K562 (cell line): ENCODE measurements around the gene ZNF43.

ENCODE experiments used
- FOXP1 ChIP-seq: sonication (generic); formaldehyde crosslinking; IDR thresholded peaks from 2 replicates; pipeline ENCODE4 v1.8.0; 2022; ENCODE audit warnings: mild to moderate bottlenecking, missing genetic modification reagents
- NFE2L1 ChIP-seq: fragments of 450-650 bp; IDR thresholded peaks from 2 replicates; pipeline ENCODE4 v1.6.1; 2016; ENCODE audit warnings: missing genetic modification characterization, low read depth, mild to moderate bottlenecking, missing compliant biosample characterization, moderate library complexity, borderline replicate concordance
- POLR2A ChIP-seq: fragments of 450-650 bp; conservative IDR thresholded peaks from 2 replicates; pipeline ENCODE4 v1.6.1; 2016
- POLR2AphosphoS5 ChIP-seq: IDR thresholded peaks from 2 replicates; pipeline ENCODE4 v1.6.1; 2011; ENCODE audit warnings: mild to moderate bottlenecking, low read depth, low read length, moderate library complexity; ENCODE audit not compliant: control insufficient read depth, insufficient read depth
- SIN3A ChIP-seq, 2 experiments: fragments of 150-350 bp in 1 of 2; IDR thresholded peaks; 2 replicates each; pipeline ENCODE4 v1.6.1; 2011 to 2016; ENCODE audit warnings: borderline replicate concordance in 2 of 2, low read depth in 2 of 2, low read length in 2 of 2, mild to moderate bottlenecking in 2 of 2, moderate library complexity in 2 of 2; ENCODE audit not compliant: control insufficient read depth in 1 of 2
- ZFX ChIP-seq: sonication (generic); formaldehyde crosslinking; IDR thresholded peaks from 2 replicates; pipeline ENCODE4 v1.8.0; 2022; ENCODE audit warnings: mild to moderate bottlenecking, missing genetic modification reagents, moderate library complexity
- TF ChIP-seq, protein P1 (sequence below), 3 experiments: IDR thresholded peaks in 2 of 3; conservative IDR thresholded peaks in 1 of 3; 2 replicates each; pipeline ENCODE4 v1.5.1; 2011 to 2012; ENCODE audit warnings: low read length in 3 of 3, mild to moderate bottlenecking in 3 of 3, control low read depth in 2 of 3, improper control_type of control experiment in 1 of 3, inconsistent platforms in 1 of 3, low read depth in 1 of 3, mixed read lengths in 1 of 3, moderate library complexity in 1 of 3; ENCODE audit not compliant: insufficient read depth in 2 of 3
- TF ChIP-seq, protein P2 (sequence below): fragments of 250-450 bp; sonication (Bioruptor Pico); IDR thresholded peaks from 2 replicates; pipeline ENCODE4 v1.5.0; 2020; ENCODE audit warnings: mild to moderate bottlenecking, borderline replicate concordance

DNA sequence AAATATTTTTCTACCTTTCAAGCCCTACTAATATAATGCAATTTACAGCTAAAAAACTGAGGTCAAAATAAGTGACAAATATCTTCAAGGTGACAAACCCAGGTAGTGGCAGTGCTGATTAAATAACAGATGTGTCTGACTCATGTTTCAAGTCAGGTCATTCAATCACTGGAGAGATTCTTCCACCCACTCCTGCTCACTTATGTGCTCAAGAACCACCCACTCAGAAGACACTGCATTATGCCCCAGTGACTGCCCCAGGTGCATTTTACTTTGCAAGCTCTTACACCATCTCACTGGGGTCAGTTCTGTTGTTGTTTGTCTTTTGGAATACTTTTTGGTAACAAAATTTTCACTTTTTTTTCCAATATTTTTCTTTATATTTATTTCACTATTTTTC, 70.8 kb downstream of the ZNF43 start:
- TF ChIP-seq FOXP1 (CRISPR knock-in tag) (no peak), NFE2L1 (no peak), ZFX (no peak), POLR2A (no peak), SIN3A (IDR thresholded peaks at IDR 0.05; ENCODE audit: borderline replicate concordance in 2 of 2, control insufficient read depth in 1 of 2, low read depth in 2 of 2, low read length in 2 of 2) (no peak), POLR2AphosphoS5 (no peak)
- TF ChIP-seq, protein P1, sequence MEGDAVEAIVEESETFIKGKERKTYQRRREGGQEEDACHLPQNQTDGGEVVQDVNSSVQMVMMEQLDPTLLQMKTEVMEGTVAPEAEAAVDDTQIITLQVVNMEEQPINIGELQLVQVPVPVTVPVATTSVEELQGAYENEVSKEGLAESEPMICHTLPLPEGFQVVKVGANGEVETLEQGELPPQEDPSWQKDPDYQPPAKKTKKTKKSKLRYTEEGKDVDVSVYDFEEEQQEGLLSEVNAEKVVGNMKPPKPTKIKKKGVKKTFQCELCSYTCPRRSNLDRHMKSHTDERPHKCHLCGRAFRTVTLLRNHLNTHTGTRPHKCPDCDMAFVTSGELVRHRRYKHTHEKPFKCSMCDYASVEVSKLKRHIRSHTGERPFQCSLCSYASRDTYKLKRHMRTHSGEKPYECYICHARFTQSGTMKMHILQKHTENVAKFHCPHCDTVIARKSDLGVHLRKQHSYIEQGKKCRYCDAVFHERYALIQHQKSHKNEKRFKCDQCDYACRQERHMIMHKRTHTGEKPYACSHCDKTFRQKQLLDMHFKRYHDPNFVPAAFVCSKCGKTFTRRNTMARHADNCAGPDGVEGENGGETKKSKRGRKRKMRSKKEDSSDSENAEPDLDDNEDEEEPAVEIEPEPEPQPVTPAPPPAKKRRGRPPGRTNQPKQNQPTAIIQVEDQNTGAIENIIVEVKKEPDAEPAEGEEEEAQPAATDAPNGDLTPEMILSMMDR (IDR thresholded peaks at IDR 0.05 in 2 of 3, conservative IDR thresholded peaks at IDR 0.05 in 1 of 3; ENCODE audit: insufficient read depth in 2 of 3, low read depth in 1 of 3, low read length in 3 of 3): no peak
- TF ChIP-seq, protein P2, sequence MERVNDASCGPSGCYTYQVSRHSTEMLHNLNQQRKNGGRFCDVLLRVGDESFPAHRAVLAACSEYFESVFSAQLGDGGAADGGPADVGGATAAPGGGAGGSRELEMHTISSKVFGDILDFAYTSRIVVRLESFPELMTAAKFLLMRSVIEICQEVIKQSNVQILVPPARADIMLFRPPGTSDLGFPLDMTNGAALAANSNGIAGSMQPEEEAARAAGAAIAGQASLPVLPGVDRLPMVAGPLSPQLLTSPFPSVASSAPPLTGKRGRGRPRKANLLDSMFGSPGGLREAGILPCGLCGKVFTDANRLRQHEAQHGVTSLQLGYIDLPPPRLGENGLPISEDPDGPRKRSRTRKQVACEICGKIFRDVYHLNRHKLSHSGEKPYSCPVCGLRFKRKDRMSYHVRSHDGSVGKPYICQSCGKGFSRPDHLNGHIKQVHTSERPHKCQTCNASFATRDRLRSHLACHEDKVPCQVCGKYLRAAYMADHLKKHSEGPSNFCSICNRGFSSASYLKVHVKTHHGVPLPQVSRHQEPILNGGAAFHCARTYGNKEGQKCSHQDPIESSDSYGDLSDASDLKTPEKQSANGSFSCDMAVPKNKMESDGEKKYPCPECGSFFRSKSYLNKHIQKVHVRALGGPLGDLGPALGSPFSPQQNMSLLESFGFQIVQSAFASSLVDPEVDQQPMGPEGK (CRISPR knock-in tag): no peak
